Measurements from ENCODE around the gene PRSS22.

The PRSS22 gene

GRCh38 chr16:2811703-2812471, 46.1 kb downstream of the PRSS22 start:
- DNase-seq = no peak

- DNase-seq = no peak
Measured at GRCh38 chr16:2810651-2811050, 47.3 kb downstream of the PRSS22 start.

DNA sequence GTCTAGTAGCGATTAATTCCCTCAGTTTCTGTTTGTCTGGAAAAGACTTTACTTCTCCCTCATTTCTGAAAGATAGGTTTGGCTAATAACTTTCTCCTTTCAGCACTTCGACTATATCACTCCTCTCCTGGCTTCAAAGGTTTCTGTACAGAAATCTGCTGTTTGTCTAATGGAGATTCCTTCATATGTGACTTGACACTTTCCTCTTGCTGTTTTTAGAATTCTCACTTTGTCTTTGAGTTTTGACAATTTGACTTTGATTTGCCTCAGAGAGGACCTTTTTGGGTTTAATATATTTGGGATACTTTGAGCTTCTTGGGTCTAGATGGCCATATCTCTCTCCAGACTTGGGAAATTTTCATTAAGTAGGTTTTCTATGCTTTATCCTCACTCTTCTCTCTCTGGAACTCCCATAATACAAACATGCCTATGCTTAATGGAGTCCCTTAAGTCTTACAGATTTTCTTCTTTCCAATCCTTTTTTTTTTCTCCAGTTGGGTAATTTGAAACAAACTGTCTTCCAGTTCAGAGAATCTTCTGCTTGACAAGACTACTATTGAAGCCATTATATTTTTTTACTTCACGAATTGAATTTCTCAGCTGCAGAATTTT, 48.7 kb downstream of the PRSS22 start:
- DNase-seq = no peak

- no peak for DNase-seq
Measured at GRCh38 chr16:2808181-2808580, 49.8 kb downstream of the PRSS22 start.

GRCh38 chr16:2806286-2806685, 51.7 kb downstream of the PRSS22 start:
- no peak for DNase-seq

DNA sequence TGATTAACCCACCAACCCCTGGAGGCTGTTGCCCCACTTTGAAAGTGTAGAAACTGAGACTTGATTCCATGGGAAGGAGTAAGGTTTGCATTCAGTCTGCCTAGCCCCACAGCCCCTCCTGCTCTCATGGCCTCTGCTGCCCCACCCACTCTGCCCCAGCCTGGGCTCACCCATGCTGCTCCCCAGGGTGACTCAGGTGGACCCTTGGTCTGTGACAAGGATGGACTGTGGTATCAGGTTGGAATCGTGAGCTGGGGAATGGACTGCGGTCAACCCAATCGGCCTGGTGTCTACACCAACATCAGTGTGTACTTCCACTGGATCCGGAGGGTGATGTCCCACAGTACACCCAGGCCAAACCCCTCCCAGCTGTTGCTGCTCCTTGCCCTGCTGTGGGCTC, 53.2 kb downstream of the PRSS22 start:
- no peak for DNase-seq

DNA sequence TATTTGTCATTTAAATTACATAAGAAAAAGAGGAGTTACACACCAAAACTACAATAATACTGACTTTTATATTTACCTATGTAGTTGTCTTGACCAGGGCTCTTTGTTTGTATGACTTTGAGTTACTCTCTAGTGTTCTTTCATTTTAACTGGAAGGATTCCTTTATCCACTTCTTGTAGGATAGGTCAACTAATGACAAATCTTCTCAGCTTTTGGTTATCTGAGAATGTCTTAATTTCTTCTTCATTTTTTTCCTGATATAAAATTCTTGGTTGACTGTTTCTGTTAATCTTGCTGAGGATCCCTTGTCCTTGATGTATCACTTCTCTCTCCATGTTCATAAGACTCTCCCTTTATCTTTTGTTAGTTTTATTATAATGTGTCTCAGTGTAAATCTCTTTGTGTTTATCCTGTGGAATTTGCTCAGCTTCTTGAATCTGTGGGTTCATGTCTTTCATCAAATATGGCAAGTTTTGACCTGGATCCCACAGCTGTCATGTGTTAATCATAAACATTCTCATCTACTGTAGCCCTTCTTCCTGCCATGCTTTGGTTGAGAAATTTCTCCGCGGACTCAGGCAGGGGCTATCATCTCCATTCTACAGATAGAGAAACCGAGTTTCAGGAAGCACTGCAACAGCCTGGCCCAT, 54.3 kb downstream of the PRSS22 start:
- DNase-seq = no peak

All from left hindlimb (tissue), 1 donor.